GM23248 (cell line): ENCODE measurements around the gene STRA6. TPM values are rescaled to one million over a fixed set of nuclear protein-coding genes. Genes with fewer than 3 reads are reported as not detected.

ENCODE experiments used
- DNase-seq: peaks from one replicate; pipeline ENCODE4 v3.0.0-alpha.2; 2015
- H2AFZ ChIP-seq: fragments of 200-600 bp; sonication (generic); 2 replicates; pipeline ENCODE4 v1.6.1; 2016; ENCODE audit warnings: antibody characterized with exemption
- H3F3A ChIP-seq: fragments of 200-600 bp; sonication (generic); 2 replicates; pipeline ENCODE4 v1.6.1; 2016; ENCODE audit warnings: mild to moderate bottlenecking, antibody characterized with exemption, mixed run types; ENCODE audit not compliant: insufficient read depth
- H3K27ac ChIP-seq: fragments of 200-600 bp; sonication (generic); 2 replicates; pipeline ENCODE4 v1.5.1; 2016; ENCODE audit warnings: mild to moderate bottlenecking
- H3K27me3 ChIP-seq: fragments of 200-600 bp; sonication (generic); replicated peaks from 2 replicates; pipeline ENCODE4 v1.6.1; 2016; ENCODE audit warnings: mild to moderate bottlenecking; ENCODE audit not compliant: insufficient read depth
- H3K36me3 ChIP-seq: fragments of 200-600 bp; sonication (generic); 2 replicates; pipeline ENCODE4 v1.6.1; 2016; ENCODE audit warnings: low read depth, mild to moderate bottlenecking
- H3K4me1 ChIP-seq: fragments of 200-600 bp; sonication (generic); 2 replicates; pipeline ENCODE4 v1.6.1; 2016; ENCODE audit warnings: mild to moderate bottlenecking; ENCODE audit not compliant: insufficient read depth
- H3K4me2 ChIP-seq: fragments of 200-600 bp; sonication (generic); one replicate; pipeline ENCODE4 v1.6.1; 2016; ENCODE audit warnings: mild to moderate bottlenecking; ENCODE audit not compliant: unreplicated experiment
- H3K4me3 ChIP-seq: fragments of 200-600 bp; sonication (generic); 2 replicates; pipeline ENCODE4 v1.5.1; 2016; ENCODE audit warnings: mild to moderate bottlenecking
- H3K79me2 ChIP-seq: fragments of 200-600 bp; sonication (generic); 2 replicates; pipeline ENCODE4 v1.6.1; 2016; ENCODE audit warnings: mild to moderate bottlenecking; ENCODE audit not compliant: insufficient read depth
- H3K9ac ChIP-seq: fragments of 200-600 bp; sonication (generic); 2 replicates; pipeline ENCODE4 v1.6.1; 2016; ENCODE audit warnings: mild to moderate bottlenecking
- H3K9me2 ChIP-seq: fragments of 200-600 bp; sonication (generic); 2 replicates; pipeline ENCODE4 v1.6.1; 2016; ENCODE audit warnings: mixed run types, mild to moderate bottlenecking, moderate library complexity; ENCODE audit not compliant: insufficient read depth
- H3K9me3 ChIP-seq: fragments of 200-600 bp; sonication (generic); one replicate; pipeline ENCODE4 v1.6.1; 2017; ENCODE audit warnings: low read depth
- H4K20me1 ChIP-seq: fragments of 200-600 bp; sonication (generic); 2 replicates; pipeline ENCODE4 v1.6.0; 2016; ENCODE audit not compliant: insufficient read depth
- EZH2 ChIP-seq: fragments of 200-600 bp; sonication (generic); IDR thresholded peaks from 2 replicates; pipeline ENCODE4 v1.6.1; 2018; ENCODE audit warnings: antibody characterized with exemption, mild to moderate bottlenecking; ENCODE audit not compliant: insufficient read depth, poor library complexity, severe bottlenecking
- EZH2phosphoT487 ChIP-seq: fragments of 200-600 bp; sonication (generic); IDR thresholded peaks from 2 replicates; pipeline ENCODE4 v1.6.1; 2018; ENCODE audit warnings: antibody characterized with exemption, moderate library complexity, mild to moderate bottlenecking, low read depth; ENCODE audit not compliant: insufficient read depth
- WGBS, 2 experiments: methylation state at CpG; one replicate each; pipeline ENCODE4 v1.1.6; 2015 to 2017; ENCODE audit warnings: low lambda C conversion rate in 2 of 2, low coverage in 1 of 2; ENCODE audit errors: missing lambda C conversion rate in 2 of 2; 5-methylcytosine and 5-hydroxymethylcytosine counted together
- in situ Hi-C: fragments of 300-500 bp; cut with MboI; formaldehyde crosslinking; loops from 2 replicates; pipeline ENCODE4 v1.15.0; 2020
- polyA plus RNA-seq: library from polyadenylated mRNA; unstranded; fragments of >200 nt; fragmentation: Nextera tagmentation; extraction: Ambion mirVana; gene quantifications from 2 replicates; pipeline ENCODE4 v1.2.1, GENCODE V29; 2016
- total RNA-seq: library from RNA; depleted of rRNA; stranded (reverse); fragments of >200 nt; shearing (Covaris generic); gene quantifications from 2 replicates; pipeline ENCODE4 v1.2.3, GENCODE V29; 2014

STRA6 gene
- total and polyA plus RNA-seq, 2 experiments from 2014 or later = not detected

GRCh38 chr15:74201710-74202420 is 722 bp downstream of the STRA6 start:
- Histone ChIP-seq H3F3A (peaks cover 2% of the 10 kb centered on the region; the same call in 1 of the 2 replicates), H4K20me1 (no peaks in the 10 kb centered on the region), H3K4me1 (peaks cover 18% of the 10 kb centered on the region), H3K4me3 (no peak overlapping the region), H3K36me3 (no peaks in the 10 kb centered on the region), H3K79me2 (no peaks in the 10 kb centered on the region), H3K27me3 (no peaks in the 10 kb centered on the region), H3K4me2 (no peak overlapping the region), H3K9me2 (no peaks in the 10 kb centered on the region), H3K9ac (no peak overlapping the region), H3K27ac (no peak overlapping the region), H3K9me3 (no peaks in the 10 kb centered on the region), H2AFZ (no peak overlapping the region)
- no peak for DNase-seq
- 71 to 79% methylated on average over 7 of the region's 7 CpGs for WGBS, 2 experiments
- no peak for TF ChIP-seq EZH2phosphoT487
- TF ChIP-seq EZH2 = no peak
- in situ Hi-C loops = no loop called here

DNA sequence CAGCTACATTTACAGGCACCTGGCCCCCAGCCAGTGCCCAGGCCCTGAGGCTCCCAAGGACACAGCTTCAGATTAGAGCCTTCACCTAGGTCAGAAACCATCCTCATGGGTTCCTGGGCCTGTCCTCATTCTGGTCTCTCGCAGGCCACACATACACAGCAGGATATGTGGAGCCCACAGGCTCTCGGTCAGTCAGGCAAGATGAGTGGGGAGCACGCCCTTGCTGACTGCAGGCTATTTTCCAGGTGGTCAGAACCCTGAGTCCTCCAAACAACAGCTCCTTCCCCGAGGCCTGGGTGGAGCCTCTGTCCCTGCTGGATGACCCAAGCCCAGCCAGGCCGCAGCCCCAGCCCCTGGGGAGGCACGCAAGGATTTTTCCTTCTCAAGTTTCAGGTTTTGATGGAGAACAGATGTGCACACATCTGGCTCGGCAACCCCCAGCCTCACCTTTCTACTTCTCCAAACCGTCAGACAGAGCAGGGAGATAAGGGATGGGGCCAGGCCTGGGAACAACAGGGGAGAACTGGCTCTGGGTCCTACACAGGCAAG is 1.6 kb downstream of the STRA6 start:
- Histone ChIP-seq H2AFZ (no peak overlapping the region), H3K27ac (no peak overlapping the region), H3K9me2 (no peaks in the 10 kb centered on the region), H3F3A (peaks cover 7% of the 10 kb centered on the region; the same call in 1 of the 2 replicates), H3K79me2 (no peaks in the 10 kb centered on the region), H3K4me3 (no peak overlapping the region), H3K4me2 (peak overlapping the region; percentile 9), H4K20me1 (no peaks in the 10 kb centered on the region), H3K27me3 (no peaks in the 10 kb centered on the region), H3K4me1 (peaks cover 26% of the 10 kb centered on the region), H3K36me3 (no peaks in the 10 kb centered on the region), H3K9me3 (no peaks in the 10 kb centered on the region), H3K9ac (no peak overlapping the region)
- 70 to 75% methylated on average over 8 of the region's 8 CpGs for WGBS, 2 experiments
- in situ Hi-C loops = no loop called here
- DNase-seq = peak; percentile 36
- TF ChIP-seq EZH2 (no peak), EZH2phosphoT487 (no peak)

GRCh38 chr15:74200412-74200815 is 2.2 kb downstream of the STRA6 start:
- H3K4me3 ChIP-seq = no peak overlapping the region
- no peaks in the 10 kb centered on the region for H3K79me2 ChIP-seq
- H3K9me2 ChIP-seq = no peaks in the 10 kb centered on the region
- in situ Hi-C loops = no loop called here
- H3K4me2 ChIP-seq = peak overlapping the region; percentile 9
- H3K9ac ChIP-seq = no peak overlapping the region
- DNase-seq = peak; percentile 86
- TF ChIP-seq EZH2 = no peak
- no peak for TF ChIP-seq EZH2phosphoT487
- H3K36me3 ChIP-seq = no peaks in the 10 kb centered on the region
- peaks cover 12% of the 10 kb centered on the region for H3F3A ChIP-seq
- H4K20me1 ChIP-seq = no peaks in the 10 kb centered on the region
- H3K27me3 ChIP-seq = no peaks in the 10 kb centered on the region
- no peak overlapping the region for H2AFZ ChIP-seq
- peaks cover 31% of the 10 kb centered on the region for H3K4me1 ChIP-seq
- 0% methylated on average over 1 of the region's 1 CpG for WGBS, 2 experiments
- H3K9me3 ChIP-seq = no peaks in the 10 kb centered on the region
- H3K27ac ChIP-seq = no peak overlapping the region

DNA sequence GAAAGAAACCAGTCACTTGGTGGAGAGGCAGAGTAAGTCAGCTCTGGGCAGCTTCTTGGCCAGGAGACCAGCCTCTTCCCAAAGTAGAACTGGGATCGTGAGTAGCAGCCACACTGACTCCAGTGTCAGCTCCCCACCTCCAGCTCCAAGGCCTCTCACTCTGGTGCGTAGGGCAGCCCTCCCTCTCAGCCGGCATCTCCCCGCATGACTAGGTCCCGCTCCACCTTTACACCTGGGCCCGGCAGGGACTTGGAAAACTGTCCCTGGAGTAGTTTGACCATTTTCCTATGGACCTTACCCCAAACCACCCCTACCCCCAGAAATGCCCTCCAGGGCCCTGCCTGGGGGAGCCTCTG is 3.3 kb downstream of the STRA6 start:
- DNase-seq = no peak
- no peaks in the 10 kb centered on the region for H3K79me2 ChIP-seq
- no peak for TF ChIP-seq EZH2phosphoT487
- no peak for TF ChIP-seq EZH2
- no peak overlapping the region for H3K9ac ChIP-seq
- H3F3A ChIP-seq = peaks cover 23% of the 10 kb centered on the region
- no peaks in the 10 kb centered on the region for H3K27me3 ChIP-seq
- H3K36me3 ChIP-seq = no peaks in the 10 kb centered on the region
- in situ Hi-C loops = no loop called here
- no peak overlapping the region for H3K27ac ChIP-seq
- H3K9me3 ChIP-seq = no peaks in the 10 kb centered on the region
- H4K20me1 ChIP-seq = no peaks in the 10 kb centered on the region
- H2AFZ ChIP-seq = no peak overlapping the region
- H3K4me1 ChIP-seq = peaks cover 35% of the 10 kb centered on the region
- H3K4me2 ChIP-seq = no peak overlapping the region
- H3K9me2 ChIP-seq = no peaks in the 10 kb centered on the region
- no peak overlapping the region for H3K4me3 ChIP-seq
- WGBS, 2 experiments = 97 to 99% methylated on average over 6 of the region's 6 CpGs
